ENCODE results near the gene NFIX. TPM values are rescaled to one million over a fixed set of nuclear protein-coding genes. Genes with fewer than 3 reads are reported as not detected.

Gene NFIX
- total and polyA plus RNA-seq, 4 donors: 26.0 to 190 (median 89.6) TPM

DNA sequence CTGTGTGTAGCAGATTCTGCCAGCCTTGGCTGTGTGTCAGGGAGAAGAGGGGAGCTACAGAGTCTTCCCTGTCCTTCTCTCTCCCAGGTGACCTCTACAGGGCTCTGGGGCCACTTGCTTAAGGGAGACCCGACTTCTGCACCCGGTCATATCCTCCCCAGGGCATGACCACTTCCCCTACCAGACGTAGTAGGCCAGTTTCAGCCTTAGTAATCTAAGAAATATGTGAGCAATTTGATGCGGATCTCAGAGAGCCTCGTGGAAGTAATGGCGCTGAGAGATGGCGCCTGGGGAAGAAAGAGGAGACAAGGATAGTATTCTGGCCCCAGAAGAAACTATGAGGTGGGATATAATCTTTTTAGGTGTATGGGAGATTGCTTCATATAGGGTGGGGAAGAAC is 41.9 kb downstream of the NFIX start:
- no peak overlapping the region for H3K9ac ChIP-seq (ENCODE audit: insufficient read depth in 1 of 2, low read length in 2 of 2)
- DNase-seq (peak in 1 of 3 donors; percentile 50), ATAC-seq (ENCODE audit: insufficient read depth, low FRiP score) (no peak)
- TF ChIP-seq, protein P1, sequence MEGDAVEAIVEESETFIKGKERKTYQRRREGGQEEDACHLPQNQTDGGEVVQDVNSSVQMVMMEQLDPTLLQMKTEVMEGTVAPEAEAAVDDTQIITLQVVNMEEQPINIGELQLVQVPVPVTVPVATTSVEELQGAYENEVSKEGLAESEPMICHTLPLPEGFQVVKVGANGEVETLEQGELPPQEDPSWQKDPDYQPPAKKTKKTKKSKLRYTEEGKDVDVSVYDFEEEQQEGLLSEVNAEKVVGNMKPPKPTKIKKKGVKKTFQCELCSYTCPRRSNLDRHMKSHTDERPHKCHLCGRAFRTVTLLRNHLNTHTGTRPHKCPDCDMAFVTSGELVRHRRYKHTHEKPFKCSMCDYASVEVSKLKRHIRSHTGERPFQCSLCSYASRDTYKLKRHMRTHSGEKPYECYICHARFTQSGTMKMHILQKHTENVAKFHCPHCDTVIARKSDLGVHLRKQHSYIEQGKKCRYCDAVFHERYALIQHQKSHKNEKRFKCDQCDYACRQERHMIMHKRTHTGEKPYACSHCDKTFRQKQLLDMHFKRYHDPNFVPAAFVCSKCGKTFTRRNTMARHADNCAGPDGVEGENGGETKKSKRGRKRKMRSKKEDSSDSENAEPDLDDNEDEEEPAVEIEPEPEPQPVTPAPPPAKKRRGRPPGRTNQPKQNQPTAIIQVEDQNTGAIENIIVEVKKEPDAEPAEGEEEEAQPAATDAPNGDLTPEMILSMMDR (IDR thresholded peaks at IDR 0.05; ENCODE audit: control extremely low read depth, extremely low read depth): no peak
- H3K9me3 ChIP-seq (ENCODE audit: control insufficient read depth in 4 of 4, insufficient read depth in 3 of 4, low read length in 3 of 4): no peaks in the 10 kb centered on the region
- H3K36me3 ChIP-seq (ENCODE audit: control insufficient read depth in 4 of 4, insufficient read depth in 4 of 4, low read length in 4 of 4): peaks cover 0 to 13% (median 2%) of the 10 kb centered on the region in 4 donors
- no peak overlapping the region for H3K4me3 ChIP-seq
- no peaks in the 10 kb centered on the region for H3K27me3 ChIP-seq (ENCODE audit: control insufficient read depth in 3 of 3, insufficient read depth in 3 of 3, low read length in 2 of 3)
- WGBS, 2 donors: 39 to 44% methylated on average over 7 of the region's 7 CpGs
- peak overlapping the region; percentile 73 to 87 for H3K27ac ChIP-seq (ENCODE audit: low read depth in 1 of 2, low read length in 1 of 2)
- H3K4me1 ChIP-seq (ENCODE audit: control insufficient read depth in 5 of 5, insufficient read depth in 5 of 5, low read length in 5 of 5): peaks cover 42 to 71% (median 46%) of the 10 kb centered on the region in 5 donors

- Histone ChIP-seq H3K9me3 (ENCODE audit: control insufficient read depth in 4 of 4, insufficient read depth in 3 of 4, low read length in 3 of 4) (no peaks in the 10 kb centered on the region), H3K36me3 (ENCODE audit: control insufficient read depth in 4 of 4, insufficient read depth in 4 of 4, low read length in 4 of 4) (peaks cover 0 to 16% (median under 1%) of the 10 kb centered on the region in 4 donors), H3K9ac (ENCODE audit: insufficient read depth in 1 of 2, low read length in 2 of 2) (no peak overlapping the region), H3K27ac (ENCODE audit: low read depth in 1 of 2, low read length in 1 of 2) (peak overlapping the region; percentile 14 to 87), H3K4me1 (ENCODE audit: control insufficient read depth in 5 of 5, insufficient read depth in 5 of 5, low read length in 5 of 5) (peaks cover 39 to 73% (median 49%) of the 10 kb centered on the region in 5 donors), H3K4me3 (no peak overlapping the region), H3K27me3 (ENCODE audit: control insufficient read depth in 3 of 3, insufficient read depth in 3 of 3, low read length in 2 of 3) (no peaks in the 10 kb centered on the region)
- peak in 1 of 3 donors; percentile 43 for DNase-seq
- TF ChIP-seq, protein P1 (IDR thresholded peaks at IDR 0.05; ENCODE audit: control extremely low read depth, extremely low read depth): no peak
- ATAC-seq (ENCODE audit: insufficient read depth, low FRiP score): no peak
- WGBS, 2 donors: 77 to 82% methylated on average over 7 of the region's 7 CpGs
Measured at GRCh38 chr19:13037731-13038130, 42.5 kb downstream of the NFIX start.

- H3K36me3 ChIP-seq (ENCODE audit: control insufficient read depth in 4 of 4, insufficient read depth in 4 of 4, low read length in 4 of 4): peaks cover 0 to 19% (median 0%) of the 10 kb centered on the region in 4 donors
- H3K9me3 ChIP-seq (ENCODE audit: control insufficient read depth in 4 of 4, insufficient read depth in 3 of 4, low read length in 3 of 4): no peaks in the 10 kb centered on the region
- H3K4me1 ChIP-seq (ENCODE audit: control insufficient read depth in 5 of 5, insufficient read depth in 5 of 5, low read length in 5 of 5): peaks cover 32 to 81% (median 50%) of the 10 kb centered on the region in 5 donors
- ATAC-seq (ENCODE audit: insufficient read depth, low FRiP score) (no peak), DNase-seq (no peak)
- TF ChIP-seq, protein P1 (IDR thresholded peaks at IDR 0.05; ENCODE audit: control extremely low read depth, extremely low read depth): no peak
- H3K27me3 ChIP-seq (ENCODE audit: control insufficient read depth in 3 of 3, insufficient read depth in 3 of 3, low read length in 2 of 3): no peaks in the 10 kb centered on the region
- 85 to 90% methylated on average over 13 of the region's 13 CpGs for WGBS, 2 donors
- no peak overlapping the region for H3K4me3 ChIP-seq
- peak overlapping the region; percentile 24 to 87 for H3K27ac ChIP-seq (ENCODE audit: low read depth in 1 of 2, low read length in 1 of 2)
- H3K9ac ChIP-seq (ENCODE audit: insufficient read depth in 1 of 2, low read length in 2 of 2): no peak overlapping the region
Measured at GRCh38 chr19:13038306-13039210, 43.3 kb downstream of the NFIX start.
